ENCODE measurements around the gene FIGN.

Gene FIGN

GRCh38 chr2:163711258-163711657 is 24.6 kb downstream of the FIGN start:
- TF ChIP-seq FOXP2 (optimal IDR thresholded peaks at IDR 0.05; ENCODE audit: borderline replicate concordance, extremely low read depth, extremely low read length, insufficient read depth) (no peak), TAF1 (IDR thresholded peaks at IDR 0.05; ENCODE audit: borderline replicate concordance, insufficient read depth, low read length) (no peak), REST (IDR thresholded peaks at IDR 0.05; ENCODE audit: insufficient read depth in 1 of 2, low read depth in 2 of 2, low read length in 2 of 2) (no peak), POLR2AphosphoS5 (IDR thresholded peaks at IDR 0.05; ENCODE audit: low read depth, low read length) (no peak), SIN3A (IDR thresholded peaks at IDR 0.05; ENCODE audit: borderline replicate concordance, insufficient read depth, low read length) (no peak)

DNA sequence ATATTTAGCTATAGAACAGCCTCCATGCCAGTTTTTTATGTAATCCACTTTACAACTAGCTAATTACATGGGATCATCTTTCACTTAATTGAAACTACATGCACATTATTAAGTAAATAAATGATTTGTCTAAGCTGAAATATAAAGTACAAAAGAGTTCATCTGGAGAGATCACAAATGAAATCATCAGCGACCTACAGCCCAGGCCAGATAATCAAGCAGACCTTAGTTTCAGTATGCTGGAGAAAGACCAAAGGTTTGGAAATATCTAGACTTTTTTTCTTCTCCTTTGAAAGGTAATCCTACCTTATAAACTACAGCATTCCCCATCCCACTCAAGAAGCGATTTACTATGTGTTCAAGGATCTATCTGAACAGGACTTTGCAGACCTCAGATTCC is 26.5 kb downstream of the FIGN start:
- TF ChIP-seq REST (IDR thresholded peaks at IDR 0.05; ENCODE audit: insufficient read depth in 1 of 2, low read depth in 2 of 2, low read length in 2 of 2) (no peak), POLR2AphosphoS5 (IDR thresholded peaks at IDR 0.05; ENCODE audit: low read depth, low read length) (no peak), SIN3A (IDR thresholded peaks at IDR 0.05; ENCODE audit: borderline replicate concordance, insufficient read depth, low read length) (no peak), FOXP2 (optimal IDR thresholded peaks at IDR 0.05; ENCODE audit: borderline replicate concordance, extremely low read depth, extremely low read length, insufficient read depth) (no peak), TAF1 (IDR thresholded peaks at IDR 0.05; ENCODE audit: borderline replicate concordance, insufficient read depth, low read length) (no peak)

GRCh38 chr2:163708265-163708664 is 27.5 kb downstream of the FIGN start:
- TF ChIP-seq TAF1 (IDR thresholded peaks at IDR 0.05; ENCODE audit: borderline replicate concordance, insufficient read depth, low read length) (no peak), FOXP2 (optimal IDR thresholded peaks at IDR 0.05; ENCODE audit: borderline replicate concordance, extremely low read depth, extremely low read length, insufficient read depth) (no peak), SIN3A (IDR thresholded peaks at IDR 0.05; ENCODE audit: borderline replicate concordance, insufficient read depth, low read length) (no peak), POLR2AphosphoS5 (IDR thresholded peaks at IDR 0.05; ENCODE audit: low read depth, low read length) (no peak), REST (IDR thresholded peaks at IDR 0.05; ENCODE audit: insufficient read depth in 1 of 2, low read depth in 2 of 2, low read length in 2 of 2) (no peak)

- TF ChIP-seq FOXP2 (optimal IDR thresholded peaks at IDR 0.05; ENCODE audit: borderline replicate concordance, extremely low read depth, extremely low read length, insufficient read depth) (no peak), POLR2AphosphoS5 (IDR thresholded peaks at IDR 0.05; ENCODE audit: low read depth, low read length) (no peak), TAF1 (IDR thresholded peaks at IDR 0.05; ENCODE audit: borderline replicate concordance, insufficient read depth, low read length) (no peak), REST (IDR thresholded peaks at IDR 0.05; ENCODE audit: insufficient read depth in 1 of 2, low read depth in 2 of 2, low read length in 2 of 2) (no peak)
These were observed 32.4 kb downstream of the FIGN start for GRCh38 chr2:163703386-163703785.

Data from PFSK-1 (cell line).